WTC11 (cell line): Measurements from ENCODE around the gene HDX. TPM values are rescaled to one million over a fixed set of nuclear protein-coding genes. Genes with fewer than 3 reads are reported as not detected.

Experiments used
- ARID4B ChIP-seq: sonication (generic); formaldehyde crosslinking; IDR thresholded peaks from 2 replicates; pipeline ENCODE4 v1.8.0; 2023; ENCODE audit warnings: missing genetic modification reagents, mild to moderate bottlenecking, borderline replicate concordance
- CDX4 ChIP-seq: fragments of 250-450 bp; sonication (Bioruptor Pico); IDR thresholded peaks from 2 replicates; pipeline ENCODE4 v1.9.0; 2021; ENCODE audit warnings: moderate library complexity, mild to moderate bottlenecking, inconsistent platforms, borderline replicate concordance
- CREB1 ChIP-seq: sonication (generic); formaldehyde crosslinking; IDR thresholded peaks from 2 replicates; pipeline ENCODE4 v1.8.0; 2023; ENCODE audit warnings: mild to moderate bottlenecking, missing genetic modification reagents
- CTCF ChIP-seq: fragments of 200-600 bp; IDR thresholded peaks from 2 replicates; pipeline ENCODE4 v1.8.0; 2022; ENCODE audit warnings: antibody characterized with exemption
- E2F5 ChIP-seq: sonication (generic); formaldehyde crosslinking; IDR thresholded peaks from 2 replicates; pipeline ENCODE4 v1.8.1; 2022; ENCODE audit warnings: mild to moderate bottlenecking, moderate library complexity, missing genetic modification reagents
- GABPB1 ChIP-seq: sonication (generic); formaldehyde crosslinking; IDR thresholded peaks from 2 replicates; pipeline ENCODE4 v1.8.1; 2023; ENCODE audit warnings: mild to moderate bottlenecking, missing genetic modification reagents
- GTF2I ChIP-seq: fragments of 250-450 bp; sonication (Bioruptor Pico); conservative IDR thresholded peaks from 2 replicates; pipeline ENCODE4 v1.4.0; 2021; ENCODE audit warnings: mild to moderate bottlenecking
- KAT7 ChIP-seq: sonication (generic); formaldehyde crosslinking; IDR thresholded peaks from 2 replicates; pipeline ENCODE4 v1.8.1; 2023; ENCODE audit warnings: missing genetic modification reagents, mild to moderate bottlenecking, borderline replicate concordance
- MAX ChIP-seq: sonication (generic); formaldehyde crosslinking; IDR thresholded peaks from 2 replicates; pipeline ENCODE4 v1.8.0; 2022; ENCODE audit warnings: mild to moderate bottlenecking, missing genetic modification reagents
- NFATC4 ChIP-seq: fragments of 250-450 bp; sonication (Bioruptor Pico); IDR thresholded peaks from 2 replicates; pipeline ENCODE4 v1.9.0; 2021; ENCODE audit warnings: mild to moderate bottlenecking
- NR1H2 ChIP-seq: sonication (generic); formaldehyde crosslinking; IDR thresholded peaks from 2 replicates; pipeline ENCODE4 v1.9.0; 2021; ENCODE audit warnings: mild to moderate bottlenecking, moderate library complexity, missing genetic modification reagents
- RELA ChIP-seq: sonication (generic); formaldehyde crosslinking; IDR thresholded peaks from 2 replicates; pipeline ENCODE4 v1.8.1; 2022; ENCODE audit warnings: missing genetic modification reagents, mild to moderate bottlenecking, borderline replicate concordance
- SOX15 ChIP-seq: fragments of 250-450 bp; sonication (Bioruptor Pico); IDR thresholded peaks from 2 replicates; pipeline ENCODE4 v1.9.0; 2021; ENCODE audit warnings: mild to moderate bottlenecking
- TEAD4 ChIP-seq: sonication (generic); formaldehyde crosslinking; IDR thresholded peaks from 2 replicates; pipeline ENCODE4 v1.8.0; 2022; ENCODE audit warnings: mild to moderate bottlenecking, missing genetic modification reagents
- USF2 ChIP-seq: sonication (generic); formaldehyde crosslinking; IDR thresholded peaks from 2 replicates; pipeline ENCODE4 v1.8.1; 2023; ENCODE audit warnings: mild to moderate bottlenecking, missing genetic modification reagents, moderate library complexity
- ZBTB43 ChIP-seq: sonication (generic); formaldehyde crosslinking; IDR thresholded peaks from 2 replicates; pipeline ENCODE4 v1.8.1; 2023; ENCODE audit warnings: mild to moderate bottlenecking, missing genetic modification reagents
- ZMAT4 ChIP-seq: fragments of 250-450 bp; sonication (Bioruptor Pico); IDR thresholded peaks from 2 replicates; pipeline ENCODE4 v1.9.0; 2021; ENCODE audit warnings: mild to moderate bottlenecking
- ZNF219 ChIP-seq: sonication (generic); formaldehyde crosslinking; IDR thresholded peaks from 2 replicates; pipeline ENCODE4 v1.8.0; 2023; ENCODE audit warnings: missing genetic modification reagents, mild to moderate bottlenecking, borderline replicate concordance
- ZNF425 ChIP-seq: fragments of 250-450 bp; sonication (Bioruptor Pico); conservative IDR thresholded peaks from 2 replicates; pipeline ENCODE4 v1.9.0; 2021; ENCODE audit warnings: mild to moderate bottlenecking
- ZNF512 ChIP-seq: sonication (generic); formaldehyde crosslinking; IDR thresholded peaks from 2 replicates; pipeline ENCODE4 v1.8.1; 2022; ENCODE audit warnings: missing genetic modification reagents, borderline replicate concordance
- ZNF671 ChIP-seq: fragments of 250-450 bp; sonication (Bioruptor Pico); IDR thresholded peaks from 2 replicates; pipeline ENCODE4 v1.8.0; 2021; ENCODE audit warnings: mild to moderate bottlenecking
- total RNA-seq: library from RNA; stranded (reverse); gene quantifications from 3 replicates; pipeline ENCODE4 v1.2.3, GENCODE V29; 2021

Gene HDX
- total RNA-seq, 1 experiment from 2014 or later: 6.3 TPM

GRCh38 chrX:84501798-84502628, at the start of gene HDX (continued):
- TF ChIP-seq E2F5 (peak; percentile 100), ZNF512 (CRISPR knock-in tag) (peak; percentile 100), ZNF425 (no peak), USF2 (CRISPR knock-in tag) (peak; percentile 92), RELA (CRISPR knock-in tag) (peak; percentile 100), ZNF671 (CRISPR knock-in tag) (no peak), GABPB1 (peak; percentile 40; the same call in 1 of the 2 replicates), TEAD4 (peak; percentile 100), CTCF (no peak), ZBTB43 (CRISPR knock-in tag) (peak; percentile 100), NR1H2 (peak; percentile 100), SOX15 (CRISPR knock-in tag) (no peak), CREB1 (CRISPR knock-in tag) (peak; percentile 100), NFATC4 (CRISPR knock-in tag) (no peak), KAT7 (CRISPR knock-in tag) (peak; percentile 100), CDX4 (CRISPR knock-in tag) (no peak), ZNF219 (CRISPR knock-in tag) (peak; percentile 99), ZMAT4 (CRISPR knock-in tag) (no peak), ARID4B (CRISPR knock-in tag) (peak; percentile 100), MAX (CRISPR knock-in tag) (peak; percentile 99), GTF2I (CRISPR knock-in tag) (no peak)
